ENCODE results near the gene SUPT20H.
"Not testable (repeated sequence)": the region's sequence is repeated elsewhere in the genome, so short reads cannot be mapped to it uniquely, and the experiment has no call there.

The SUPT20H gene

GRCh38 chr13:37059848-37060192 lies 332 bp upstream of the SUPT20H start:
- peak overlapping the region; percentile 97 for H3K4me3 ChIP-seq (ENCODE audit: low read length)
- TF ChIP-seq CTCF (conservative IDR thresholded peaks at IDR 0.05; ENCODE audit: low read depth, low read length), result no peak
- no peak for DNase-seq (ENCODE audit: low read depth)

- DNase-seq (ENCODE audit: low read depth); H3K4me3 ChIP-seq (ENCODE audit: low read length): not testable (repeated sequence)
These were observed 3.3 kb downstream of the SUPT20H start for GRCh38 chr13:37056228-37056627.

- not testable (repeated sequence) for DNase-seq (ENCODE audit: low read depth); H3K4me3 ChIP-seq (ENCODE audit: low read length)
These were observed 6.4 kb downstream of the SUPT20H start for GRCh38 chr13:37053111-37053510.

- peak; percentile 25 for TF ChIP-seq CTCF (conservative IDR thresholded peaks at IDR 0.05; ENCODE audit: low read depth, low read length)
- no peak overlapping the region for H3K4me3 ChIP-seq (ENCODE audit: low read length)
- DNase-seq (ENCODE audit: low read depth), result no peak
These were observed 9.7 kb downstream of the SUPT20H start for GRCh38 chr13:37049810-37050209.

- H3K4me3 ChIP-seq (ENCODE audit: low read length), result no peak overlapping the region
- no peak for DNase-seq (ENCODE audit: low read depth)
- no peak for TF ChIP-seq CTCF (conservative IDR thresholded peaks at IDR 0.05; ENCODE audit: low read depth, low read length)
These were observed 11.6 kb downstream of the SUPT20H start for GRCh38 chr13:37047846-37048245.

GRCh38 chr13:37047032-37047431 lies 12.5 kb downstream of the SUPT20H start:
- H3K4me3 ChIP-seq (ENCODE audit: low read length), result no peak overlapping the region
- no peak for TF ChIP-seq CTCF (conservative IDR thresholded peaks at IDR 0.05; ENCODE audit: low read depth, low read length)
- no peak for DNase-seq (ENCODE audit: low read depth)

- H3K4me3 ChIP-seq (ENCODE audit: low read length), result no peak overlapping the region
- DNase-seq (ENCODE audit: low read depth), result no peak
- TF ChIP-seq CTCF (conservative IDR thresholded peaks at IDR 0.05; ENCODE audit: low read depth, low read length), result no peak
These were observed 13.4 kb downstream of the SUPT20H start for GRCh38 chr13:37046062-37046461.

- no peak overlapping the region for H3K4me3 ChIP-seq (ENCODE audit: low read length)
- DNase-seq (ENCODE audit: low read depth), result no peak
- TF ChIP-seq CTCF (conservative IDR thresholded peaks at IDR 0.05; ENCODE audit: low read depth, low read length), result no peak
These were observed 18.7 kb downstream of the SUPT20H start for GRCh38 chr13:37040789-37041188.

All from retinal pigment epithelial cell (primary cell).